IMR-90 (cell line): ENCODE measurements around the gene RPS25. TPM values are rescaled to one million over a fixed set of nuclear protein-coding genes. Genes with fewer than 3 reads are reported as not detected.
A peak's percentile ranks its signal among the peaks of the same experiment; 100 is the strongest.

Experiments used
- ATAC-seq: fragments of 200-7000 bp; cut with Tn5 transposase; 2 replicates; pipeline ENCODE4 v1.9.1; 2020; ENCODE audit warnings: low read depth, mild to moderate bottlenecking, moderate library complexity
- BruUV-seq: library from RNA; stranded (reverse); fragments of 400-500 nt; replicated peaks from 2 replicates; lab custom pipeline; 2021; lab: Mats Ljungman, UMichigan
- CTCF ChIA-PET: fragments of 300-600 bp; formaldehyde crosslinking; extraction: SDS; loops from one replicate; lab custom pipeline; 2021; ENCODE audit warnings: antibody characterized with exemption; lab: Yijun Ruan, JAX
- POLR2A ChIA-PET: fragments of 300-600 bp; sonication (Branson Sonifier 250); formaldehyde crosslinking; loops from one replicate; lab custom pipeline; 2022; ENCODE audit warnings: antibody characterized with exemption; ENCODE audit not compliant: unreplicated experiment; lab: Charles Lee
- DNase-seq: peaks from one replicate; pipeline ENCODE4 v3.0.0; 2013
- H2AFZ ChIP-seq: replicated peaks from 2 replicates; pipeline ENCODE3; 2013; ENCODE audit warnings: low read length, mild to moderate bottlenecking; ENCODE audit not compliant: poor library complexity
- H2AK5ac ChIP-seq: 2 replicates; pipeline ENCODE4 v1.6.1; 2013; ENCODE audit warnings: low read depth, low read length, inconsistent platforms
- H2AK9ac ChIP-seq: replicated peaks from 2 replicates; pipeline ENCODE3; 2013; ENCODE audit warnings: mild to moderate bottlenecking, low read depth, low read length, moderate library complexity; ENCODE audit not compliant: poor library complexity
- H2BK120ac ChIP-seq: 2 replicates; pipeline ENCODE4 v1.6.1; 2013; ENCODE audit warnings: low read depth, low read length, inconsistent platforms
- H2BK15ac ChIP-seq: 3 replicates; pipeline ENCODE4 v1.6.1; 2013; ENCODE audit warnings: low read depth, low read length, inconsistent platforms
- H2BK20ac ChIP-seq: 2 replicates; pipeline ENCODE4 v1.6.1; 2013; ENCODE audit warnings: low read depth, mild to moderate bottlenecking, inconsistent platforms, low read length, moderate library complexity
- H2BK5ac ChIP-seq: 2 replicates; pipeline ENCODE4 v1.6.1; 2013; ENCODE audit warnings: mild to moderate bottlenecking, low read depth, low read length, inconsistent platforms; ENCODE audit not compliant: poor library complexity, severe bottlenecking
- H3K14ac ChIP-seq: replicated peaks from 2 replicates; pipeline ENCODE4 v1.6.1; 2013; ENCODE audit warnings: low read depth, low read length, inconsistent platforms
- H3K18ac ChIP-seq: 2 replicates; pipeline ENCODE4 v1.6.1; 2013; ENCODE audit warnings: low read depth, low read length, control low read depth
- H3K23ac ChIP-seq: 2 replicates; pipeline ENCODE4 v1.6.1; 2013; ENCODE audit warnings: low read depth, low read length, inconsistent platforms
- H3K27ac ChIP-seq: 2 replicates; pipeline ENCODE4 v1.5.1; 2013; ENCODE audit warnings: mild to moderate bottlenecking, control low read depth, low read length; ENCODE audit not compliant: insufficient read depth
- H3K27me3 ChIP-seq: 2 replicates; pipeline ENCODE4 v1.6.1; 2013; ENCODE audit warnings: low read length; ENCODE audit not compliant: control insufficient read depth, insufficient read depth
- H3K36me3 ChIP-seq: 2 replicates; pipeline ENCODE4 v1.6.1; 2013; ENCODE audit warnings: low read length, mixed read lengths; ENCODE audit not compliant: control insufficient read depth, insufficient read depth
- H3K4ac ChIP-seq: 2 replicates; pipeline ENCODE4 v1.6.1; 2013; ENCODE audit warnings: low read depth, low read length, inconsistent platforms
- H3K4me1 ChIP-seq: 2 replicates; pipeline ENCODE4 v1.6.1; 2013; ENCODE audit warnings: low read length, mixed read lengths; ENCODE audit not compliant: control insufficient read depth, insufficient read depth
- H3K4me2 ChIP-seq: 2 replicates; pipeline ENCODE4 v1.6.1; 2013; ENCODE audit warnings: low read depth, mild to moderate bottlenecking, control low read depth, low read length, moderate library complexity
- H3K4me3 ChIP-seq: 2 replicates; pipeline ENCODE4 v1.5.1; 2013; ENCODE audit warnings: low read depth, mild to moderate bottlenecking, control low read depth, low read length, moderate library complexity; ENCODE audit not compliant: insufficient read depth
- H3K56ac ChIP-seq: 2 replicates; pipeline ENCODE4 v1.6.1; 2013; ENCODE audit warnings: low read length, inconsistent platforms; ENCODE audit not compliant: insufficient read depth; ENCODE audit errors: extremely low read depth
- H3K79me1 ChIP-seq, 2 experiments: 2 replicates each; pipeline ENCODE4 v1.6.1; 2013; ENCODE audit warnings: low read length in 2 of 2, inconsistent platforms in 1 of 2, low read depth in 1 of 2
- H3K9ac ChIP-seq: 2 replicates; pipeline ENCODE4 v1.6.1; 2013; ENCODE audit warnings: low read depth, low read length, control low read depth
- H3K9me1 ChIP-seq: 2 replicates; pipeline ENCODE4 v1.6.1; 2013; ENCODE audit warnings: low read length, inconsistent platforms; ENCODE audit not compliant: insufficient read depth
- H3K9me3 ChIP-seq: 2 replicates; pipeline ENCODE4 v1.6.1; 2013; ENCODE audit warnings: low read length; ENCODE audit not compliant: control insufficient read depth, insufficient read depth
- H4K20me1 ChIP-seq: 2 replicates; pipeline ENCODE4 v1.6.1; 2013; ENCODE audit warnings: low read length, inconsistent platforms; ENCODE audit not compliant: insufficient read depth
- H4K5ac ChIP-seq: 2 replicates; pipeline ENCODE4 v1.6.1; 2013; ENCODE audit warnings: mild to moderate bottlenecking, low read depth, low read length, control low read depth
- H4K8ac ChIP-seq, 2 experiments: 2 replicates each; pipeline ENCODE4 v1.6.1; 2013; ENCODE audit warnings: low read depth in 2 of 2, low read length in 2 of 2, control low read depth in 1 of 2, inconsistent platforms in 1 of 2
- H4K91ac ChIP-seq: 2 replicates; pipeline ENCODE4 v1.6.1; 2013; ENCODE audit warnings: low read depth, low read length, inconsistent platforms; ENCODE audit not compliant: insufficient read depth
- BHLHE40 ChIP-seq: fragments of 150-350 bp; IDR thresholded peaks from 2 replicates; pipeline ENCODE4 v1.6.1; 2016; ENCODE audit warnings: mild to moderate bottlenecking, low read depth, low read length
- CEBPB ChIP-seq: IDR thresholded peaks from 2 replicates; pipeline ENCODE4 v1.6.1; 2012; ENCODE audit warnings: low read depth, low read length, improper control_type of control experiment
- CHD1 ChIP-seq: IDR thresholded peaks from 2 replicates; pipeline ENCODE4 v1.6.1; 2012; ENCODE audit warnings: low read depth, low read length, improper control_type of control experiment
- CTCF ChIP-seq: conservative IDR thresholded peaks from 2 replicates; pipeline ENCODE4 v1.5.1; 2012; ENCODE audit warnings: mild to moderate bottlenecking, low read depth, low read length, improper control_type of control experiment
- ELK1 ChIP-seq: fragments of 150-350 bp; IDR thresholded peaks from 2 replicates; pipeline ENCODE4 v1.6.1; 2016; ENCODE audit warnings: low read depth, mild to moderate bottlenecking, low read length, moderate library complexity, borderline replicate concordance
- FOS ChIP-seq: fragments of 150-350 bp; IDR thresholded peaks from 2 replicates; pipeline ENCODE4 v1.6.1; 2016; ENCODE audit warnings: low read depth, low read length
- MAFK ChIP-seq: IDR thresholded peaks from 2 replicates; pipeline ENCODE4 v1.6.1; 2012; ENCODE audit warnings: low read depth, low read length, improper control_type of control experiment
- MAZ ChIP-seq: IDR thresholded peaks from 2 replicates; pipeline ENCODE4 v1.6.1; 2012; ENCODE audit warnings: low read depth, mild to moderate bottlenecking, low read length, improper control_type of control experiment, moderate library complexity, borderline replicate concordance
- NFE2L2 ChIP-seq: fragments of 150-350 bp; IDR thresholded peaks from 2 replicates; pipeline ENCODE4 v1.6.1; 2016; ENCODE audit warnings: low read depth, mild to moderate bottlenecking, low read length
- POLR2A ChIP-seq: IDR thresholded peaks from 2 replicates; pipeline ENCODE4 v1.6.1; 2012; ENCODE audit warnings: mild to moderate bottlenecking, low read depth, low read length
- RAD21 ChIP-seq: IDR thresholded peaks from 2 replicates; pipeline ENCODE4 v1.6.1; 2012; ENCODE audit warnings: low read length, improper control_type of control experiment
- RCOR1 ChIP-seq: IDR thresholded peaks from 2 replicates; pipeline ENCODE4 v1.6.1; 2012; ENCODE audit warnings: mild to moderate bottlenecking, low read length, improper control_type of control experiment; ENCODE audit not compliant: insufficient replicate concordance
- RFX5 ChIP-seq: IDR thresholded peaks from 2 replicates; pipeline ENCODE4 v1.8.0; 2012; ENCODE audit warnings: low read depth, mild to moderate bottlenecking, low read length, moderate library complexity
- SMC3 ChIP-seq: fragments of 150-350 bp; IDR thresholded peaks from 2 replicates; pipeline ENCODE4 v1.6.1; 2016; ENCODE audit warnings: low read depth, mild to moderate bottlenecking, antibody characterized with exemption, low read length, moderate library complexity
- USF2 ChIP-seq: fragments of 150-350 bp; IDR thresholded peaks from 2 replicates; pipeline ENCODE4 v1.6.1; 2017; ENCODE audit warnings: mild to moderate bottlenecking, antibody characterized with exemption, low read length, low read depth
- WGBS, 2 experiments: methylation state at CpG; one replicate each; pipeline versions ENCODE4 v1.1.5 to v1.1.7; 2013; ENCODE audit warnings: missing lambda C conversion rate in 2 of 2; ENCODE audit not compliant: insufficient read length in 1 of 2; ENCODE audit errors: extremely low coverage in 2 of 2; 5-methylcytosine and 5-hydroxymethylcytosine counted together
- dilution Hi-C: fragments of 300-500 bp; cut with HindIII; formaldehyde crosslinking; loops from one replicate; pipeline ENCODE4 v1.14.3; 2018; ENCODE audit warnings: low sequenced_read_pairs; ENCODE audit not compliant: unreplicated experiment
- in situ Hi-C: fragments of 300-500 bp; cut with MboI; formaldehyde crosslinking; loops from 3 replicates; pipeline ENCODE4 v1.14.3; 2019; ENCODE audit warnings: low sequenced_read_pairs, inconsistent platforms, mixed read lengths
- intact Hi-C: fragments of 100-400 bp; cut with micrococcal nuclease; formaldehyde crosslinking; loops from 2 replicates; pipeline ENCODE4 v1.10.0; 2022
- polyA plus RNA-seq, 3 experiments: library from polyadenylated mRNA; depleted of rRNA; stranded (reverse); fragments of >200 nt; gene quantifications; 2 replicates each; pipeline ENCODE4 v1.2.3, GENCODE V29; 2012; ENCODE audit warnings: low replicate concordance in 1 of 3
- total RNA-seq: library from RNA; depleted of rRNA; stranded (reverse); fragments of >200 nt; gene quantifications from 2 replicates; pipeline ENCODE4 v1.2.3, GENCODE V29; 2012

Gene RPS25
- total and polyA plus RNA-seq, 2 of the 4 experiments (the other 2 are of a cell fraction) = 727 to 905 TPM

- ChIA-PET CTCF (no interaction called here), POLR2A (no interaction called here)
- H2BK5ac ChIP-seq = no peak overlapping the region
- intact Hi-C loops (no loop called here), in situ Hi-C loops (no loop called here), dilution Hi-C loops (no loop called here)
- H3K56ac ChIP-seq = no peak overlapping the region
- no peak overlapping the region for H3K4me3 ChIP-seq
- no peaks in the 10 kb centered on the region; the same call in 1 of the 2 replicates for H3K9me1 ChIP-seq
- no peak overlapping the region for H4K91ac ChIP-seq
- no peak overlapping the region for H3K27ac ChIP-seq
- no peaks in the 10 kb centered on the region for H3K9me3 ChIP-seq
- no peak overlapping the region for H2AK5ac ChIP-seq
- peaks cover 13 to 48% of the 10 kb centered on the region in 2 experiments; a peak in 3 of 4 replicates for H3K79me1 ChIP-seq
- no peak overlapping the region for H3K18ac ChIP-seq
- DNase-seq (no peak), ATAC-seq (no peak)
- WGBS, 2 experiments = 86% methylated on average over 6 of the region's 16 CpGs; no CpG with 5 or more reads in 1 of the 2 experiments
- no peaks in the 10 kb centered on the region for H3K4me1 ChIP-seq
- no peak overlapping the region for H4K8ac ChIP-seq
- H2AFZ ChIP-seq = no peak overlapping the region
- BruUV-seq = no TSS peak
- no peak overlapping the region for H2BK120ac ChIP-seq
- no peak overlapping the region for H4K5ac ChIP-seq
- H2BK15ac ChIP-seq = no peak overlapping the region
- no peak overlapping the region for H3K9ac ChIP-seq
- no peaks in the 10 kb centered on the region for H3K27me3 ChIP-seq
- no peak overlapping the region for H2BK20ac ChIP-seq
- no peak overlapping the region for H3K4me2 ChIP-seq
- H4K20me1 ChIP-seq = no peaks in the 10 kb centered on the region; the same call in 1 of the 2 replicates
- H3K36me3 ChIP-seq = peaks cover 25% of the 10 kb centered on the region
- no peak overlapping the region for H3K23ac ChIP-seq
- no peak overlapping the region for H3K4ac ChIP-seq
- no peak overlapping the region for H3K14ac ChIP-seq
- H2AK9ac ChIP-seq = peak overlapping the region; percentile 5
- TF ChIP-seq ELK1 (no peak), USF2 (no peak), MAFK (no peak), CTCF (no peak), FOS (no peak), NFE2L2 (no peak), RAD21 (no peak), CHD1 (no peak), RCOR1 (no peak), MAZ (no peak), BHLHE40 (no peak), CEBPB (no peak), RFX5 (no peak), SMC3 (no peak), POLR2A (no peak)
Measured at GRCh38 chr11:119025978-119026766, 8.0 kb upstream of the RPS25 start.
